ENCODE measurements around the gene OR8D2. TPM values are rescaled to one million over a fixed set of nuclear protein-coding genes. Genes with fewer than 3 reads are reported as not detected.

OR8D2 gene
- total RNA-seq, 4 donors from 2014 or later, result not detected

- TF ChIP-seq CTCF (IDR thresholded peaks at IDR 0.05), result no peak
- no peak for TF ChIP-seq POLR2A (IDR thresholded peaks at IDR 0.05)
- no peak for TF ChIP-seq EP300 (IDR thresholded peaks at IDR 0.05; ENCODE audit: low read depth)
- no peak for TF ChIP-seq POLR2AphosphoS5 (IDR thresholded peaks at IDR 0.05)
- H3K36me3 ChIP-seq, result no peaks in the 10 kb centered on the region
- H3K9me3 ChIP-seq, result no peaks in the 10 kb centered on the region
- intact Hi-C loops (cut with DNase I; ENCODE audit: low total_unique reads), result no loop called here
- DNase-seq, result no peak
- in situ Hi-C loops (cut with MboI; ENCODE audit: low pct_ligation_motif_present in 1 of 4, low pct_unique_long_range_greater_than_20kb in 1 of 4, low sequenced_read_pairs in 3 of 4), result no loop called here
- no peak overlapping the region for H3K27ac ChIP-seq
- no peaks in the 10 kb centered on the region for H3K27me3 ChIP-seq
- peaks cover 0 to 11% (median 3%) of the 10 kb centered on the region in 4 donors for H3K4me1 ChIP-seq
- 50 to 56% methylated on average over 1 of the region's 1 CpG for WGBS, 2 donors (ENCODE audit: low coverage in 1 of 2)
- H3K4me3 ChIP-seq, result no peak overlapping the region
These were observed 2.4 kb upstream of the OR8D2 start for GRCh38 chr11:124322356-124322755.

GRCh38 chr11:124315052-124315451 is 4.9 kb downstream of the OR8D2 start:
- in situ Hi-C loops (cut with MboI; ENCODE audit: low pct_ligation_motif_present in 1 of 4, low pct_unique_long_range_greater_than_20kb in 1 of 4, low sequenced_read_pairs in 3 of 4), result no loop called here
- no peak overlapping the region for H3K4me3 ChIP-seq
- H3K27ac ChIP-seq, result no peak overlapping the region
- TF ChIP-seq CTCF (IDR thresholded peaks at IDR 0.05), result no peak
- TF ChIP-seq EP300 (IDR thresholded peaks at IDR 0.05; ENCODE audit: low read depth), result no peak
- no peak for TF ChIP-seq POLR2AphosphoS5 (IDR thresholded peaks at IDR 0.05)
- no peak for TF ChIP-seq POLR2A (IDR thresholded peaks at IDR 0.05)
- DNase-seq, result no peak
- peaks cover 0 to 3% (median 0%) of the 10 kb centered on the region in 4 donors for H3K4me1 ChIP-seq
- no peaks in the 10 kb centered on the region for H3K27me3 ChIP-seq
- no peaks in the 10 kb centered on the region for H3K9me3 ChIP-seq
- intact Hi-C loops (cut with DNase I; ENCODE audit: low total_unique reads), result no loop called here
- WGBS, 2 donors (ENCODE audit: low coverage in 1 of 2), result 46 to 62% methylated on average over 2 to 3 of the region's 3 CpGs
- no peaks in the 10 kb centered on the region for H3K36me3 ChIP-seq

- no peak for DNase-seq
- intact Hi-C loops (cut with DNase I; ENCODE audit: low total_unique reads) (no loop called here), in situ Hi-C loops (cut with MboI; ENCODE audit: low pct_ligation_motif_present in 1 of 4, low pct_unique_long_range_greater_than_20kb in 1 of 4, low sequenced_read_pairs in 3 of 4) (no loop called here)
- no peaks in the 10 kb centered on the region for H3K36me3 ChIP-seq
- no peaks in the 10 kb centered on the region for H3K27me3 ChIP-seq
- no peak within 1 kb of the TSS for H3K27ac ChIP-seq
- H3K9me3 ChIP-seq, result no peaks in the 10 kb centered on the region
- H3K4me1 ChIP-seq, result peaks cover 0 to 3% (median 0%) of the 10 kb centered on the region in 4 donors
- no peak for TF ChIP-seq CTCF (IDR thresholded peaks at IDR 0.05)
- TF ChIP-seq POLR2AphosphoS5 (IDR thresholded peaks at IDR 0.05), result no peak
- TF ChIP-seq POLR2A (IDR thresholded peaks at IDR 0.05), result no peak
- no peak for TF ChIP-seq EP300 (IDR thresholded peaks at IDR 0.05; ENCODE audit: low read depth)
- no peak within 1 kb of the TSS for H3K4me3 ChIP-seq
- WGBS, 2 donors (ENCODE audit: low coverage in 1 of 2), result 84 to 100% methylated on average over 1 to 2 of the region's 2 CpGs
These were observed 6.1 kb downstream of the OR8D2 start, which contains the start of gene OR8D1 for GRCh38 chr11:124313849-124314248. OR8D1 (minus strand) TSS chr11:124313949; CDS start chr11:124310766, 3,183 bp downstream.

- Histone ChIP-seq H3K9me3 (no peaks in the 10 kb centered on the region), H3K27me3 (no peaks in the 10 kb centered on the region), H3K27ac (no peak overlapping the region), H3K4me1 (peaks cover 0 to 3% (median 0%) of the 10 kb centered on the region in 4 donors), H3K4me3 (no peak overlapping the region), H3K36me3 (no peaks in the 10 kb centered on the region)
- intact Hi-C loops (cut with DNase I; ENCODE audit: low total_unique reads) (no loop called here), in situ Hi-C loops (cut with MboI; ENCODE audit: low pct_ligation_motif_present in 1 of 4, low pct_unique_long_range_greater_than_20kb in 1 of 4, low sequenced_read_pairs in 3 of 4) (no loop called here)
- DNase-seq, result no peak
- TF ChIP-seq EP300 (IDR thresholded peaks at IDR 0.05; ENCODE audit: low read depth) (no peak), POLR2A (IDR thresholded peaks at IDR 0.05) (no peak)
- WGBS, 2 donors (ENCODE audit: low coverage in 1 of 2), result 79 to 89% methylated on average over 2 to 4 of the region's 4 CpGs
These were observed 6.9 kb downstream of the OR8D2 start for GRCh38 chr11:124313131-124313530.

GRCh38 chr11:124311670-124312069 is 8.3 kb downstream of the OR8D2 start:
- Histone ChIP-seq H3K4me1 (peaks cover 0 to 11% (median 0%) of the 10 kb centered on the region in 4 donors), H3K27me3 (no peaks in the 10 kb centered on the region), H3K36me3 (no peaks in the 10 kb centered on the region), H3K4me3 (no peak overlapping the region), H3K27ac (no peak overlapping the region), H3K9me3 (no peaks in the 10 kb centered on the region)
- in situ Hi-C loops (cut with MboI; ENCODE audit: low pct_ligation_motif_present in 1 of 4, low pct_unique_long_range_greater_than_20kb in 1 of 4, low sequenced_read_pairs in 3 of 4) (no loop called here), intact Hi-C loops (cut with DNase I; ENCODE audit: low total_unique reads) (no loop called here)
- no peak for DNase-seq
- TF ChIP-seq EP300 (IDR thresholded peaks at IDR 0.05; ENCODE audit: low read depth) (no peak), POLR2AphosphoS5 (IDR thresholded peaks at IDR 0.05) (no peak), CTCF (IDR thresholded peaks at IDR 0.05) (no peak), POLR2A (IDR thresholded peaks at IDR 0.05) (no peak)
